DND-41 (cell line): Measurements from ENCODE around the gene DHCR24.

ENCODE experiments used
- ATAC-seq: fragments of 200-7000 bp; cut with Tn5 transposase; 3 replicates; pipeline ENCODE4 v1.9.1; 2021; ENCODE audit warnings: low read depth; ENCODE audit not compliant: insufficient read depth
- DNase-seq: peaks from one replicate; pipeline ENCODE4 v3.0.0-alpha.2; 2020
- H2AFZ ChIP-seq: 2 replicates; pipeline ENCODE4 v1.6.0; 2012; ENCODE audit warnings: low read depth, low read length
- H3K27ac ChIP-seq: 2 replicates; pipeline ENCODE4 v1.5.1; 2012; ENCODE audit warnings: low read length, inconsistent platforms
- H3K27me3 ChIP-seq: fragments of 200-600 bp; sonication (generic); 2 replicates; pipeline ENCODE4 v1.6.0; 2012; ENCODE audit warnings: low read length, mild to moderate bottlenecking, inconsistent platforms; ENCODE audit not compliant: insufficient read depth, poor library complexity
- H3K36me3 ChIP-seq: 2 replicates; pipeline ENCODE4 v1.5.1; 2012; ENCODE audit warnings: low read length, inconsistent platforms; ENCODE audit not compliant: insufficient read depth
- H3K4me1 ChIP-seq: 2 replicates; pipeline ENCODE4 v1.5.1; 2012; ENCODE audit warnings: mild to moderate bottlenecking, low read length; ENCODE audit not compliant: insufficient read depth
- H3K4me2 ChIP-seq: 2 replicates; pipeline ENCODE4 v1.6.0; 2012; ENCODE audit warnings: mild to moderate bottlenecking, moderate library complexity, low read length, inconsistent platforms; ENCODE audit not compliant: insufficient read depth
- H3K4me3 ChIP-seq, 2 experiments: fragments of 200-600 bp in 1 of 2; shearing (Covaris generic) in 1 of 2; 2 replicates each; pipeline ENCODE4 v1.5.1; 2012 to 2016; ENCODE audit warnings: inconsistent platforms in 2 of 2, low read length in 2 of 2, mild to moderate bottlenecking in 2 of 2, low read depth in 1 of 2, moderate library complexity in 1 of 2
- H3K79me2 ChIP-seq: 2 replicates; pipeline ENCODE4 v1.6.0; 2012; ENCODE audit warnings: low read length, inconsistent platforms; ENCODE audit not compliant: insufficient read depth
- H3K9ac ChIP-seq: 2 replicates; pipeline ENCODE4 v1.6.0; 2012; ENCODE audit warnings: low read depth, mild to moderate bottlenecking, inconsistent platforms, low read length, moderate library complexity
- H3K9me3 ChIP-seq: 2 replicates; pipeline ENCODE4 v1.5.1; 2012; ENCODE audit warnings: low read length, moderate library complexity, mild to moderate bottlenecking, inconsistent platforms; ENCODE audit not compliant: insufficient read depth, severe bottlenecking
- H4K20me1 ChIP-seq: 2 replicates; pipeline ENCODE4 v1.6.0; 2012; ENCODE audit warnings: low read length; ENCODE audit not compliant: insufficient read depth
- EZH2 ChIP-seq: IDR thresholded peaks from 3 replicates; pipeline ENCODE4 v1.6.1; 2012; ENCODE audit warnings: borderline replicate concordance, low read depth, mild to moderate bottlenecking, moderate library complexity, low read length, inconsistent platforms; ENCODE audit not compliant: severe bottlenecking
- TF ChIP-seq, protein P1 (sequence below): IDR thresholded peaks from 2 replicates; pipeline ENCODE4 v1.5.1; 2012; ENCODE audit warnings: borderline replicate concordance, low read length, moderate library complexity, mild to moderate bottlenecking; ENCODE audit not compliant: poor library complexity, severe bottlenecking; ENCODE audit errors: extremely low read depth

The DHCR24 gene

GRCh38 chr1:54816130-54816529 is 70.9 kb downstream of the DHCR24 start:
- Histone ChIP-seq H3K4me1 (no peaks in the 10 kb centered on the region), H4K20me1 (no peaks in the 10 kb centered on the region; the same call in 1 of the 2 replicates), H3K79me2 (no peaks in the 10 kb centered on the region), H3K27me3 (no peaks in the 10 kb centered on the region), H3K27ac (no peak overlapping the region), H3K9me3 (no peaks in the 10 kb centered on the region), H3K4me2 (no peak overlapping the region), H3K9ac (no peak overlapping the region), H3K4me3 (no peak overlapping the region), H3K36me3 (no peaks in the 10 kb centered on the region), H2AFZ (no peak overlapping the region)
- ATAC-seq (no peak), DNase-seq (no peak)
- TF ChIP-seq, protein P1, sequence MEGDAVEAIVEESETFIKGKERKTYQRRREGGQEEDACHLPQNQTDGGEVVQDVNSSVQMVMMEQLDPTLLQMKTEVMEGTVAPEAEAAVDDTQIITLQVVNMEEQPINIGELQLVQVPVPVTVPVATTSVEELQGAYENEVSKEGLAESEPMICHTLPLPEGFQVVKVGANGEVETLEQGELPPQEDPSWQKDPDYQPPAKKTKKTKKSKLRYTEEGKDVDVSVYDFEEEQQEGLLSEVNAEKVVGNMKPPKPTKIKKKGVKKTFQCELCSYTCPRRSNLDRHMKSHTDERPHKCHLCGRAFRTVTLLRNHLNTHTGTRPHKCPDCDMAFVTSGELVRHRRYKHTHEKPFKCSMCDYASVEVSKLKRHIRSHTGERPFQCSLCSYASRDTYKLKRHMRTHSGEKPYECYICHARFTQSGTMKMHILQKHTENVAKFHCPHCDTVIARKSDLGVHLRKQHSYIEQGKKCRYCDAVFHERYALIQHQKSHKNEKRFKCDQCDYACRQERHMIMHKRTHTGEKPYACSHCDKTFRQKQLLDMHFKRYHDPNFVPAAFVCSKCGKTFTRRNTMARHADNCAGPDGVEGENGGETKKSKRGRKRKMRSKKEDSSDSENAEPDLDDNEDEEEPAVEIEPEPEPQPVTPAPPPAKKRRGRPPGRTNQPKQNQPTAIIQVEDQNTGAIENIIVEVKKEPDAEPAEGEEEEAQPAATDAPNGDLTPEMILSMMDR, result no peak
- TF ChIP-seq EZH2, result no peak

DNA sequence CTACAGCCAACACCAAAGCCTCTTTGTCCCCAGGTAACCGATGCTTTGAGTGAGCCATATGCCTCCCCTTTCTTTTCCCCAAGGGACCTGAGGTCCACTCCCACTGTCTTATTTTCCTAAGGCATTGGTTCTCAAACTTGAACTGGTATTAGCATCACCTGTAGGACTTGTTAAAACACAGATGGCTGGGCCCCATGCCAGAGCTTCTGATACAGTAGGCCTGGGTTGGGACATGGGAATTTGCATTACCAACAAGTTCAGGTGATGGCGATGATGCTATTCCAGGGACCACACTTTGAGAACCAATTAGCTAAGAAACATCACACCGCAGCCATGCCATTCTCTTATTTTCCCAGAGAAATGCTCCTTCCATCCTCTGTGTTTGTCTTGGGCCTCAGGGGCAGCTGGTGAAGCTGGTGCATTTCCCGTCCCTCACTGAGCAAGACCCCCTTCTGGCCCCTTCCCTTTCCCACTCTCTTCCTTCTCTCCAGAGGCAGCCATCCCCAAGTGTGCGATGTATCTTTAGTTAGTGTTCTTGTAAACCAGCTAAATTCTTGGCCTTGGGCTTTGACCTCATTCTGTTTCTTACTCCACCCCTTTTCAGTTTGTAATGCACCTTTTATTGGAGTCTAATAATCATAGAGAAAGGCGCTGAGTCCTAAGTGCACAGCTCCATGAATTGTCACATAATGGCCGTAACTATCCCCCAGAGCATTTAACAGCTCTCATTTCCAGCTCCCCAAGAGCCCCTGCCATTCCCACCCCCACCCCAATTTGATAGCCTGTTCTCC is 71.7 kb downstream of the DHCR24 start:
- no peaks in the 10 kb centered on the region for H3K4me1 ChIP-seq
- H4K20me1 ChIP-seq, result peaks cover 5% of the 10 kb centered on the region; the same call in 1 of the 2 replicates
- no peak overlapping the region for H3K4me3 ChIP-seq
- no peaks in the 10 kb centered on the region for H3K36me3 ChIP-seq
- H3K27ac ChIP-seq, result no peak overlapping the region
- H3K79me2 ChIP-seq, result no peaks in the 10 kb centered on the region
- H3K9me3 ChIP-seq, result no peaks in the 10 kb centered on the region
- H3K4me2 ChIP-seq, result no peak overlapping the region
- no peak overlapping the region for H2AFZ ChIP-seq
- ATAC-seq (no peak), DNase-seq (no peak)
- H3K9ac ChIP-seq, result no peak overlapping the region
- H3K27me3 ChIP-seq, result no peaks in the 10 kb centered on the region
- TF ChIP-seq, protein P1, result no peak
- no peak for TF ChIP-seq EZH2

- ATAC-seq (no peak), DNase-seq (no peak)
- no peak for TF ChIP-seq EZH2
- TF ChIP-seq, protein P1, result no peak
- H3K27me3 ChIP-seq, result no peaks in the 10 kb centered on the region
- H3K9me3 ChIP-seq, result no peaks in the 10 kb centered on the region
- H3K4me3 ChIP-seq, result no peak overlapping the region
- peaks cover 7% of the 10 kb centered on the region; the same call in 1 of the 2 replicates for H4K20me1 ChIP-seq
- H3K36me3 ChIP-seq, result no peaks in the 10 kb centered on the region
- H3K4me2 ChIP-seq, result no peak overlapping the region
- H2AFZ ChIP-seq, result no peak overlapping the region
- no peaks in the 10 kb centered on the region for H3K4me1 ChIP-seq
- no peaks in the 10 kb centered on the region for H3K79me2 ChIP-seq
- no peak overlapping the region for H3K27ac ChIP-seq
- H3K9ac ChIP-seq, result no peak overlapping the region
Measured at GRCh38 chr1:54814571-54814970, 72.4 kb downstream of the DHCR24 start.
